GM23248 (cell line): ENCODE results near the gene WDTC1. TPM values are rescaled to one million over a fixed set of nuclear protein-coding genes. Genes with fewer than 3 reads are reported as not detected.
"Not testable (repeated sequence)": the region's sequence is repeated elsewhere in the genome, so short reads cannot be mapped to it uniquely, and the experiment has no call there.

Source experiments
- DNase-seq: peaks from one replicate; pipeline ENCODE4 v3.0.0-alpha.2; 2015
- H2AFZ ChIP-seq: fragments of 200-600 bp; sonication (generic); 2 replicates; pipeline ENCODE4 v1.6.1; 2016; ENCODE audit warnings: antibody characterized with exemption
- H3F3A ChIP-seq: fragments of 200-600 bp; sonication (generic); 2 replicates; pipeline ENCODE4 v1.6.1; 2016; ENCODE audit warnings: mild to moderate bottlenecking, antibody characterized with exemption, mixed run types; ENCODE audit not compliant: insufficient read depth
- H3K27ac ChIP-seq: fragments of 200-600 bp; sonication (generic); 2 replicates; pipeline ENCODE4 v1.5.1; 2016; ENCODE audit warnings: mild to moderate bottlenecking
- H3K27me3 ChIP-seq: fragments of 200-600 bp; sonication (generic); replicated peaks from 2 replicates; pipeline ENCODE4 v1.6.1; 2016; ENCODE audit warnings: mild to moderate bottlenecking; ENCODE audit not compliant: insufficient read depth
- H3K36me3 ChIP-seq: fragments of 200-600 bp; sonication (generic); 2 replicates; pipeline ENCODE4 v1.6.1; 2016; ENCODE audit warnings: low read depth, mild to moderate bottlenecking
- H3K4me1 ChIP-seq: fragments of 200-600 bp; sonication (generic); 2 replicates; pipeline ENCODE4 v1.6.1; 2016; ENCODE audit warnings: mild to moderate bottlenecking; ENCODE audit not compliant: insufficient read depth
- H3K4me2 ChIP-seq: fragments of 200-600 bp; sonication (generic); one replicate; pipeline ENCODE4 v1.6.1; 2016; ENCODE audit warnings: mild to moderate bottlenecking; ENCODE audit not compliant: unreplicated experiment
- H3K4me3 ChIP-seq: fragments of 200-600 bp; sonication (generic); 2 replicates; pipeline ENCODE4 v1.5.1; 2016; ENCODE audit warnings: mild to moderate bottlenecking
- H3K79me2 ChIP-seq: fragments of 200-600 bp; sonication (generic); 2 replicates; pipeline ENCODE4 v1.6.1; 2016; ENCODE audit warnings: mild to moderate bottlenecking; ENCODE audit not compliant: insufficient read depth
- H3K9ac ChIP-seq: fragments of 200-600 bp; sonication (generic); 2 replicates; pipeline ENCODE4 v1.6.1; 2016; ENCODE audit warnings: mild to moderate bottlenecking
- H3K9me2 ChIP-seq: fragments of 200-600 bp; sonication (generic); 2 replicates; pipeline ENCODE4 v1.6.1; 2016; ENCODE audit warnings: mixed run types, mild to moderate bottlenecking, moderate library complexity; ENCODE audit not compliant: insufficient read depth
- H3K9me3 ChIP-seq: fragments of 200-600 bp; sonication (generic); one replicate; pipeline ENCODE4 v1.6.1; 2017; ENCODE audit warnings: low read depth
- H4K20me1 ChIP-seq: fragments of 200-600 bp; sonication (generic); 2 replicates; pipeline ENCODE4 v1.6.0; 2016; ENCODE audit not compliant: insufficient read depth
- EZH2 ChIP-seq: fragments of 200-600 bp; sonication (generic); IDR thresholded peaks from 2 replicates; pipeline ENCODE4 v1.6.1; 2018; ENCODE audit warnings: antibody characterized with exemption, mild to moderate bottlenecking; ENCODE audit not compliant: insufficient read depth, poor library complexity, severe bottlenecking
- EZH2phosphoT487 ChIP-seq: fragments of 200-600 bp; sonication (generic); IDR thresholded peaks from 2 replicates; pipeline ENCODE4 v1.6.1; 2018; ENCODE audit warnings: antibody characterized with exemption, moderate library complexity, mild to moderate bottlenecking, low read depth; ENCODE audit not compliant: insufficient read depth
- WGBS, 2 experiments: methylation state at CpG; one replicate each; pipeline ENCODE4 v1.1.6; 2015 to 2017; ENCODE audit warnings: low lambda C conversion rate in 2 of 2, low coverage in 1 of 2; ENCODE audit errors: missing lambda C conversion rate in 2 of 2; 5-methylcytosine and 5-hydroxymethylcytosine counted together
- in situ Hi-C: fragments of 300-500 bp; cut with MboI; formaldehyde crosslinking; loops from 2 replicates; pipeline ENCODE4 v1.15.0; 2020
- polyA plus RNA-seq: library from polyadenylated mRNA; unstranded; fragments of >200 nt; fragmentation: Nextera tagmentation; extraction: Ambion mirVana; gene quantifications from 2 replicates; pipeline ENCODE4 v1.2.1, GENCODE V29; 2016
- total RNA-seq: library from RNA; depleted of rRNA; stranded (reverse); fragments of >200 nt; shearing (Covaris generic); gene quantifications from 2 replicates; pipeline ENCODE4 v1.2.3, GENCODE V29; 2014

The WDTC1 gene
- total and polyA plus RNA-seq, 2 experiments from 2014 or later: 4.1 to 24.0 TPM

GRCh38 chr1:27241677-27242076, 7.2 kb downstream of the WDTC1 start:
- no peak overlapping the region for H2AFZ ChIP-seq
- no peaks in the 10 kb centered on the region for H3F3A ChIP-seq
- no peak for DNase-seq
- H3K4me1 ChIP-seq: no peaks in the 10 kb centered on the region
- no peak overlapping the region for H3K4me2 ChIP-seq
- no peak overlapping the region for H3K4me3 ChIP-seq
- 98 to 100% methylated on average over 4 of the region's 4 CpGs for WGBS, 2 experiments
- in situ Hi-C loops: no loop called here
- no peak overlapping the region for H3K27ac ChIP-seq
- no peaks in the 10 kb centered on the region; the same call in 1 of the 2 replicates for H4K20me1 ChIP-seq
- no peak overlapping the region for H3K9ac ChIP-seq
- no peak for TF ChIP-seq EZH2
- TF ChIP-seq EZH2phosphoT487: no peak
- no peaks in the 10 kb centered on the region for H3K36me3 ChIP-seq
- no peaks in the 10 kb centered on the region for H3K27me3 ChIP-seq
- no peaks in the 10 kb centered on the region for H3K9me3 ChIP-seq
- peaks cover 42% of the 10 kb centered on the region for H3K79me2 ChIP-seq
- no peaks in the 10 kb centered on the region for H3K9me2 ChIP-seq

GRCh38 chr1:27243665-27244064, 9.2 kb downstream of the WDTC1 start:
- 93 to 94% methylated on average over 5 of the region's 5 CpGs for WGBS, 2 experiments
- in situ Hi-C loops, H4K20me1 ChIP-seq: not testable (repeated sequence)

DNA sequence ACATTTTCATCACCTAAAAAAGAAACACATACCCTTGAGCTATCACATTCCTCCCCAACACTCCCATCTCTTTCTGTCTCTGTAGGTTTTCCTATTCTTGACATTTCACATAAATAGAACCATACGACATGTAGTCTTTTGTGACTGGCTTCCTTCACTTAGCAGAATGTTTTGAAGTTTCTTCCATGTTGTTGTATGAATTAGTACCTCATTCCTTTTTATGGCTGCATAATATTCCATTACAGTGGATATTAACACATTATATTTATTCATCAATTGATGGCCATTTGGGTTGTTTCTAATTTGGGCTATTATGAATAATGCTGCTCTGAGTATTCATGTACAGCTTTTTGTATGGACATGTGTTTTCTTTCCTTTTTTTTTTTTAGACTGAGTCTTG, 11.8 kb downstream of the WDTC1 start:
- Histone ChIP-seq H4K20me1 (no peaks in the 10 kb centered on the region), H3K9me3 (no peaks in the 10 kb centered on the region), H3F3A (no peaks in the 10 kb centered on the region), H2AFZ (no peak overlapping the region), H3K27me3 (no peaks in the 10 kb centered on the region), H3K27ac (no peak overlapping the region), H3K9me2 (no peaks in the 10 kb centered on the region), H3K36me3 (no peaks in the 10 kb centered on the region), H3K4me1 (no peaks in the 10 kb centered on the region), H3K4me3 (no peak overlapping the region), H3K9ac (no peak overlapping the region), H3K79me2 (peaks cover 6% of the 10 kb centered on the region), H3K4me2 (no peak overlapping the region)
- 92 to 100% methylated on average over 1 of the region's 1 CpG for WGBS, 2 experiments
- TF ChIP-seq EZH2: no peak
- no peak for TF ChIP-seq EZH2phosphoT487
- no peak for DNase-seq
- in situ Hi-C loops: no loop called here

More at GRCh38 chr1:27243665-27244064, 9.2 kb downstream of the WDTC1 start:
- not testable (repeated sequence) for H3K9me3 ChIP-seq, H3K9me2 ChIP-seq, H3K27me3 ChIP-seq, H3F3A ChIP-seq, H3K36me3 ChIP-seq, H2AFZ ChIP-seq, H3K9ac ChIP-seq, H3K27ac ChIP-seq, DNase-seq, H3K4me1 ChIP-seq, H3K4me2 ChIP-seq, H3K4me3 ChIP-seq
- H3K79me2 ChIP-seq: peaks cover 23% of the 10 kb centered on the region

DNA sequence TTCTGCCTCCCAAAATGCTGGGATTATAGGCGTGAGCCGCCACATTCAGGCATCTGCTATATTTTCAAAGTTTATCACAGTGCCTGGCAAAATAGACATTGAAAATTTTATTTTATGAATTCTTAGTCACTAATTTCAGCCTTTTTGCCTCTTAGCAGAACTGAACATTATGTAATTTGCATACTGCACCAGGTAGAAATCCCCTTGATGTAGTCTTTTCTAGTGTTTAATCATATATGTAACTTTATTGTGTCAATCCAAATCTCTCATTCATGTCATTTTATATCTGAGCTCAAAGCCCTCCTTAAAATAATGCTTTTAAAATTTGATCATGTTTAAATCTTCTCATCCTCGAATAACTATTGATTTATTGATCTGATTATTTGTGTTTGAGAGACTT, 19.2 kb downstream of the WDTC1 start:
- 0 out of 2 replicates have a peak, but pooled peaks cover 3% of the 10 kb centered on the region for H3F3A ChIP-seq
- no peak overlapping the region for H2AFZ ChIP-seq
- no peak overlapping the region for H3K4me3 ChIP-seq
- 91 to 97% methylated on average over 3 of the region's 3 CpGs for WGBS, 2 experiments
- TF ChIP-seq EZH2 (no peak), EZH2phosphoT487 (no peak)
- H4K20me1 ChIP-seq: no peaks in the 10 kb centered on the region
- peaks cover 8% of the 10 kb centered on the region; the same call in 1 of the 2 replicates for H3K79me2 ChIP-seq
- H3K27ac ChIP-seq: no peak overlapping the region
- no peaks in the 10 kb centered on the region for H3K9me3 ChIP-seq
- H3K4me1 ChIP-seq: no peaks in the 10 kb centered on the region
- in situ Hi-C loops: no loop called here
- no peak overlapping the region for H3K4me2 ChIP-seq
- H3K9ac ChIP-seq: no peak overlapping the region
- H3K9me2 ChIP-seq: no peaks in the 10 kb centered on the region
- no peaks in the 10 kb centered on the region for H3K36me3 ChIP-seq
- H3K27me3 ChIP-seq: no peaks in the 10 kb centered on the region
- DNase-seq: no peak

- Histone ChIP-seq H3K4me1 (no peaks in the 10 kb centered on the region), H3K27ac (no peak overlapping the region), H2AFZ (no peak overlapping the region), H3K27me3 (no peaks in the 10 kb centered on the region), H3F3A (0 out of 2 replicates have a peak, but pooled peaks cover 3% of the 10 kb centered on the region), H3K9ac (no peak overlapping the region), H3K4me3 (no peak overlapping the region), H4K20me1 (no peaks in the 10 kb centered on the region), H3K9me3 (no peaks in the 10 kb centered on the region), H3K4me2 (no peak overlapping the region), H3K9me2 (no peaks in the 10 kb centered on the region), H3K36me3 (no peaks in the 10 kb centered on the region), H3K79me2 (peaks cover 4% of the 10 kb centered on the region; the same call in 1 of the 2 replicates)
- TF ChIP-seq EZH2phosphoT487: no peak
- no peak for TF ChIP-seq EZH2
- in situ Hi-C loops: no loop called here
- DNase-seq: no peak
Measured at GRCh38 chr1:27255136-27255535, 20.7 kb downstream of the WDTC1 start.
